ENCODE measurements around the gene PFKFB4.

The PFKFB4 gene

GRCh38 chr3:48560648-48561018, 4.0 kb upstream of the PFKFB4 start:
- TF ChIP-seq CTCF (IDR thresholded peaks at IDR 0.05; ENCODE audit: low read length) (no peak), EZH2 (IDR thresholded peaks at IDR 0.05; ENCODE audit: borderline replicate concordance, low read length) (no peak)
- peak overlapping the region; percentile 32; the same call in 1 of the 2 replicates for H3K4me2 ChIP-seq (ENCODE audit: low read length)
- H3K4me3 ChIP-seq (ENCODE audit: low read depth, low read length, poor library complexity, severe bottlenecking) = no peak overlapping the region
- H3K27me3 ChIP-seq (ENCODE audit: insufficient read depth, low read length) = no peaks in the 10 kb centered on the region; the same call in none of the 2 replicates
- peaks cover 33% of the 10 kb centered on the region for H3K4me1 ChIP-seq (ENCODE audit: insufficient read depth, low read length, severe bottlenecking)
- no peaks in the 10 kb centered on the region for H3K79me2 ChIP-seq (ENCODE audit: insufficient read depth, low read length)
- H4K20me1 ChIP-seq (ENCODE audit: insufficient read depth, low read length) = no peaks in the 10 kb centered on the region
- no peak overlapping the region; the same call in 1 of the 2 replicates for H3K9ac ChIP-seq (ENCODE audit: low read length)
- H3K9me3 ChIP-seq (ENCODE audit: low read length) = no peaks in the 10 kb centered on the region
- H3K27ac ChIP-seq (ENCODE audit: low read depth, low read length, poor library complexity, severe bottlenecking) = no peak overlapping the region
- H3K9me2 ChIP-seq (ENCODE audit: low read depth, low read length) = no peaks in the 10 kb centered on the region
- no peaks in the 10 kb centered on the region for H3F3A ChIP-seq (ENCODE audit: insufficient read depth, low read length)
- H3K36me3 ChIP-seq (ENCODE audit: insufficient read depth, low read length) = no peaks in the 10 kb centered on the region
- H2AFZ ChIP-seq (ENCODE audit: low read length) = no peak overlapping the region

GRCh38 chr3:48558493-48559134, 2.0 kb upstream of the PFKFB4 start:
- peaks cover 53% of the 10 kb centered on the region for H3K4me1 ChIP-seq (ENCODE audit: insufficient read depth, low read length, severe bottlenecking)
- H3F3A ChIP-seq (ENCODE audit: insufficient read depth, low read length) = no peaks in the 10 kb centered on the region
- H3K27me3 ChIP-seq (ENCODE audit: insufficient read depth, low read length) = no peaks in the 10 kb centered on the region; the same call in none of the 2 replicates
- no peak overlapping the region; the same call in 1 of the 2 replicates for H3K9ac ChIP-seq (ENCODE audit: low read length)
- no peak for TF ChIP-seq EZH2 (IDR thresholded peaks at IDR 0.05; ENCODE audit: borderline replicate concordance, low read length)
- TF ChIP-seq CTCF (IDR thresholded peaks at IDR 0.05; ENCODE audit: low read length) = peak; percentile 3; the same call in 1 of the 2 replicates
- no peaks in the 10 kb centered on the region for H3K9me3 ChIP-seq (ENCODE audit: low read length)
- H3K4me3 ChIP-seq (ENCODE audit: low read depth, low read length, poor library complexity, severe bottlenecking) = no peak overlapping the region
- no peaks in the 10 kb centered on the region for H3K79me2 ChIP-seq (ENCODE audit: insufficient read depth, low read length)
- peaks cover 2% of the 10 kb centered on the region for H3K36me3 ChIP-seq (ENCODE audit: insufficient read depth, low read length)
- H4K20me1 ChIP-seq (ENCODE audit: insufficient read depth, low read length) = no peaks in the 10 kb centered on the region
- no peak overlapping the region for H3K27ac ChIP-seq (ENCODE audit: low read depth, low read length, poor library complexity, severe bottlenecking)
- H3K9me2 ChIP-seq (ENCODE audit: low read depth, low read length) = no peaks in the 10 kb centered on the region
- no peak overlapping the region for H2AFZ ChIP-seq (ENCODE audit: low read length)
- H3K4me2 ChIP-seq (ENCODE audit: low read length) = no peak overlapping the region

GRCh38 chr3:48555949-48556795, 431 bp downstream of the PFKFB4 start:
- TF ChIP-seq EZH2 (IDR thresholded peaks at IDR 0.05; ENCODE audit: borderline replicate concordance, low read length) = no peak
- no peak for TF ChIP-seq CTCF (IDR thresholded peaks at IDR 0.05; ENCODE audit: low read length)
- no peaks in the 10 kb centered on the region for H3K79me2 ChIP-seq (ENCODE audit: insufficient read depth, low read length)
- H3K9ac ChIP-seq (ENCODE audit: low read length) = peak overlapping the region; percentile 62; the same call in 1 of the 2 replicates
- peak overlapping the region; percentile 74 for H3K4me3 ChIP-seq (ENCODE audit: low read depth, low read length, poor library complexity, severe bottlenecking)
- no peak overlapping the region for H2AFZ ChIP-seq (ENCODE audit: low read length)
- no peaks in the 10 kb centered on the region; the same call in 1 of the 2 replicates for H3K27me3 ChIP-seq (ENCODE audit: insufficient read depth, low read length)
- H3K27ac ChIP-seq (ENCODE audit: low read depth, low read length, poor library complexity, severe bottlenecking) = no peak overlapping the region
- peaks cover 69% of the 10 kb centered on the region for H3K4me1 ChIP-seq (ENCODE audit: insufficient read depth, low read length, severe bottlenecking)
- H4K20me1 ChIP-seq (ENCODE audit: insufficient read depth, low read length) = no peaks in the 10 kb centered on the region
- no peaks in the 10 kb centered on the region for H3F3A ChIP-seq (ENCODE audit: insufficient read depth, low read length)
- peaks cover 5% of the 10 kb centered on the region for H3K36me3 ChIP-seq (ENCODE audit: insufficient read depth, low read length)
- peak overlapping the region; percentile 70 for H3K4me2 ChIP-seq (ENCODE audit: low read length)
- no peaks in the 10 kb centered on the region for H3K9me3 ChIP-seq (ENCODE audit: low read length)
- H3K9me2 ChIP-seq (ENCODE audit: low read depth, low read length) = no peaks in the 10 kb centered on the region

Measured in OCI-LY1 (cell line).